Neutrophil (primary cell): Measurements from ENCODE around the gene DNM2.
"Not testable (repeated sequence)": the region's sequence is repeated elsewhere in the genome, so short reads cannot be mapped to it uniquely, and the experiment has no call there.

Source experiments
- H3K27ac ChIP-seq: fragments of 200-600 bp; sonication (generic); 2 replicates; pipeline ENCODE4 v1.5.1; 2016; ENCODE audit warnings: mild to moderate bottlenecking, moderate library complexity
- H3K27me3 ChIP-seq: fragments of 200-600 bp; sonication (generic); 2 replicates; pipeline ENCODE4 v1.6.0; 2016; ENCODE audit warnings: mild to moderate bottlenecking
- H3K36me3 ChIP-seq: fragments of 200-600 bp; sonication (generic); 2 replicates; pipeline ENCODE4 v1.5.1; 2017
- H3K4me1 ChIP-seq, 2 experiments: fragments of 200-600 bp in 1 of 2; sonication (generic) in 1 of 2; 1 replicate in 1 of 2; 2 replicates in 1 of 2; pipeline versions ENCODE4 v1.5.1 to v1.6.1; 2013 to 2016; ENCODE audit warnings: low read depth in 1 of 2, low read length in 1 of 2, mild to moderate bottlenecking in 1 of 2, moderate library complexity in 1 of 2; ENCODE audit not compliant: control insufficient read depth in 1 of 2, insufficient read depth in 1 of 2
- H3K4me3 ChIP-seq, 2 experiments: fragments of 200-600 bp in 1 of 2; sonication (generic) in 1 of 2; 1 replicate in 1 of 2; 2 replicates in 1 of 2; pipeline ENCODE4 v1.5.1; 2013 to 2016; ENCODE audit warnings: low read depth in 1 of 2, low read length in 1 of 2, mild to moderate bottlenecking in 1 of 2, moderate library complexity in 1 of 2
- H3K9me3 ChIP-seq: fragments of 200-600 bp; sonication (generic); 2 replicates; pipeline ENCODE4 v1.5.1; 2016
- CTCF ChIP-seq: fragments of 200-600 bp; sonication (generic); IDR thresholded peaks from 2 replicates; pipeline ENCODE4 v1.5.1; 2016; ENCODE audit warnings: antibody characterized with exemption

Gene DNM2

GRCh38 chr19:10752913-10753704 lies 35.2 kb downstream of the DNM2 start:
- TF ChIP-seq CTCF, result no peak
- H3K36me3 ChIP-seq, result no peaks in the 10 kb centered on the region
- H3K4me3 ChIP-seq, result no peak overlapping the region
- H3K4me1 ChIP-seq, result peaks cover 94 to 96% of the 10 kb centered on the region in 2 experiments
- peak overlapping the region; percentile 97 for H3K27ac ChIP-seq
- H3K9me3 ChIP-seq, result no peaks in the 10 kb centered on the region
- H3K27me3 ChIP-seq, result no peaks in the 10 kb centered on the region

GRCh38 chr19:10756371-10756770 lies 38.5 kb downstream of the DNM2 start:
- Histone ChIP-seq H3K4me3 (no peak overlapping the region), H3K27ac (peak overlapping the region; percentile 97), H3K36me3 (peaks cover 8% of the 10 kb centered on the region), H3K9me3 (no peaks in the 10 kb centered on the region), H3K27me3 (no peaks in the 10 kb centered on the region), H3K4me1 (peaks cover 90 to 94% of the 10 kb centered on the region in 2 experiments)
- no peak for TF ChIP-seq CTCF

- H3K27ac ChIP-seq, result peak overlapping the region; percentile 97
- H3K4me1 ChIP-seq, result peaks cover 90 to 94% of the 10 kb centered on the region in 2 experiments
Observed at GRCh38 chr19:10756791-10757190, 38.9 kb downstream of the DNM2 start.

GRCh38 chr19:10758050-10758449 lies 40.2 kb downstream of the DNM2 start:
- Histone ChIP-seq H3K27ac (peak overlapping the region; percentile 97), H3K4me1 (peaks cover 90 to 94% of the 10 kb centered on the region in 2 experiments), H3K36me3 (peaks cover 22% of the 10 kb centered on the region)
- H3K4me3 ChIP-seq, H3K27me3 ChIP-seq, H3K9me3 ChIP-seq: not testable (repeated sequence)

More at GRCh38 chr19:10756791-10757190, 38.9 kb downstream of the DNM2 start:
- no peak overlapping the region for H3K4me3 ChIP-seq
- no peaks in the 10 kb centered on the region for H3K27me3 ChIP-seq
- no peaks in the 10 kb centered on the region for H3K9me3 ChIP-seq
- no peak for TF ChIP-seq CTCF
- peaks cover 12% of the 10 kb centered on the region for H3K36me3 ChIP-seq

- Histone ChIP-seq H3K4me1 (peaks cover 92 to 94% of the 10 kb centered on the region in 2 experiments), H3K27me3 (no peaks in the 10 kb centered on the region), H3K27ac (peak overlapping the region; percentile 97), H3K36me3 (peaks cover 22% of the 10 kb centered on the region), H3K9me3 (no peaks in the 10 kb centered on the region), H3K4me3 (peak overlapping the region; percentile 21 to 50)
- no peak for TF ChIP-seq CTCF
Observed at GRCh38 chr19:10758978-10759377, 41.1 kb downstream of the DNM2 start.

GRCh38 chr19:10760273-10760944 lies 42.5 kb downstream of the DNM2 start:
- TF ChIP-seq CTCF, result no peak
- Histone ChIP-seq H3K4me3 (peak overlapping the region; percentile 21 to 50), H3K9me3 (no peaks in the 10 kb centered on the region), H3K4me1 (peaks cover 85 to 88% of the 10 kb centered on the region in 2 experiments), H3K27ac (peak overlapping the region; percentile 97), H3K27me3 (no peaks in the 10 kb centered on the region), H3K36me3 (peaks cover 26% of the 10 kb centered on the region)
